Measurements from ENCODE around the gene NANS. TPM values are rescaled to one million over a fixed set of nuclear protein-coding genes. Genes with fewer than 3 reads are reported as not detected.

NANS gene
- total RNA-seq, 1 donor from 2014 or later, result 41.4 TPM

DNA sequence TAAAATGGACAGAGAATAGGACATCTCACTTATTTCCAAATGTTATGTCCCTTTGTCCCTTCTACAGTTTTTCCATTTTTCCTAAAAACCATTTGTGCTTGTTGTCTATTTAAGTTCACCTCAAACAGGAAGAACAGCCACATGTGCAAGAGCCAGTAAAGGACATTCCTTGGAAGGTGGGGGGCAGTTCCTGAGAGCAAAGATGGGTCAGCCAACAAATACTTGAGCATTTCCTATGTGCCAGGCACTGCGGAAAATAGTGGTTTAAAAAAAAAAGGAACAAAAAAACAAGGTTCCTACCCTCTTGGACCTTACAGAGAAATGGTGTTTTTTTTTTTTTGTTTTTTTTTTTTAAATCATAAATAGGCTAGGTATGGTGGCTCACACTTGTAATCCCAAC is 46.6 kb upstream of the NANS start:
- Mint-ChIP-seq H3K27ac (ENCODE audit: unreplicated experiment) (peak overlapping the region; percentile 78), H3K4me1 (ENCODE audit: unreplicated experiment) (peaks cover 8% of the 10 kb centered on the region), H3K36me3 (ENCODE audit: low read depth, unreplicated experiment) (peaks cover 33% of the 10 kb centered on the region), H3K9me3 (ENCODE audit: unreplicated experiment) (no peaks in the 10 kb centered on the region), H3K27me3 (ENCODE audit: unreplicated experiment) (peaks cover 3% of the 10 kb centered on the region), H3K4me3 (ENCODE audit: unreplicated experiment) (peak overlapping the region; percentile 44)
- TF ChIP-seq, protein P1, sequence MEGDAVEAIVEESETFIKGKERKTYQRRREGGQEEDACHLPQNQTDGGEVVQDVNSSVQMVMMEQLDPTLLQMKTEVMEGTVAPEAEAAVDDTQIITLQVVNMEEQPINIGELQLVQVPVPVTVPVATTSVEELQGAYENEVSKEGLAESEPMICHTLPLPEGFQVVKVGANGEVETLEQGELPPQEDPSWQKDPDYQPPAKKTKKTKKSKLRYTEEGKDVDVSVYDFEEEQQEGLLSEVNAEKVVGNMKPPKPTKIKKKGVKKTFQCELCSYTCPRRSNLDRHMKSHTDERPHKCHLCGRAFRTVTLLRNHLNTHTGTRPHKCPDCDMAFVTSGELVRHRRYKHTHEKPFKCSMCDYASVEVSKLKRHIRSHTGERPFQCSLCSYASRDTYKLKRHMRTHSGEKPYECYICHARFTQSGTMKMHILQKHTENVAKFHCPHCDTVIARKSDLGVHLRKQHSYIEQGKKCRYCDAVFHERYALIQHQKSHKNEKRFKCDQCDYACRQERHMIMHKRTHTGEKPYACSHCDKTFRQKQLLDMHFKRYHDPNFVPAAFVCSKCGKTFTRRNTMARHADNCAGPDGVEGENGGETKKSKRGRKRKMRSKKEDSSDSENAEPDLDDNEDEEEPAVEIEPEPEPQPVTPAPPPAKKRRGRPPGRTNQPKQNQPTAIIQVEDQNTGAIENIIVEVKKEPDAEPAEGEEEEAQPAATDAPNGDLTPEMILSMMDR (IDR thresholded peaks at IDR 0.05; ENCODE audit: unreplicated experiment), result no peak
- peak; percentile 27 for DNase-seq (ENCODE audit: low spot score)

DNA sequence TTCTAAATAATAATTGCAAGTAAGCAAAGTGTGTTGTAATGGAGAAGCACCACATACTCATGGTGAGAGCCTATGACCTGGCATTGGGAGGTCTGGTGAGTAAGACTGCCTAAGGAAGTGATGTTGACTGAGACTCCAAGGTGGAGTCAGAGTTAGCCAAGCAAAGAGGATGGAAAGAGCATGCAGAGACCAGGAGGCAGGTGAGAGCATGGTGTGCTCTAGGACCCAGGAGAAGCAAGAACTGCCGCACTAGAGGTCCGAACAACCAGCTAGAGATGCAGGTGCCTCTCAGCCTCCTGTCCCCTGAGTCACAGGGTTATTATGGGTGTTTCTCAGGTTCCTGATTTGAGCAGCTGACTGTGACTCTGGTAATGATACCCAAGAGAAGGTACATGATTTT is 46.1 kb upstream of the NANS start:
- Mint-ChIP-seq H3K36me3 (ENCODE audit: low read depth, unreplicated experiment) (peaks cover 36% of the 10 kb centered on the region), H3K9me3 (ENCODE audit: unreplicated experiment) (no peaks in the 10 kb centered on the region), H3K27ac (ENCODE audit: unreplicated experiment) (no peak overlapping the region), H3K4me3 (ENCODE audit: unreplicated experiment) (no peak overlapping the region), H3K4me1 (ENCODE audit: unreplicated experiment) (peaks cover 8% of the 10 kb centered on the region), H3K27me3 (ENCODE audit: unreplicated experiment) (peaks cover 3% of the 10 kb centered on the region)
- TF ChIP-seq, protein P1 (IDR thresholded peaks at IDR 0.05; ENCODE audit: unreplicated experiment), result no peak
- peak; percentile 14 for DNase-seq (ENCODE audit: low spot score)

DNA sequence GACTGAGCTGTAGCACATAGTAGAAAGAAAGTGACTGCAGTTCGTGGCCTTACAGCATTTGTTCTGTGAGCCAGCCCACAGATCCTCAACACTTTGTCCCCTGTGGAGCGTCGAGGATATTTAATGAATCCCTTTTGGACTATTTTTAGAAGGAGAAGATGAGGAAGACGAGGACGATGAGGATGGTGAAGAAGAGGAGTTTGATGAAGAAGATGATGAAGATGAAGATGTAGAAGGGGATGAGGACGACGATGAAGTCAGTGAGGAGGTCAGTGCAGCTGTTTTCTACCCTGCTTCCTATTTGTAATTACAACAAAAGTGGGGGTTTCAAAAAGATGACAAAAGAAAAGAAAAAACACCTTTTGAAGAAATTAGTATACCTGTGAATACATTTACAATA is 45.4 kb upstream of the NANS start:
- H3K27me3 Mint-ChIP-seq (ENCODE audit: unreplicated experiment), result peaks cover 3% of the 10 kb centered on the region
- TF ChIP-seq, protein P1 (IDR thresholded peaks at IDR 0.05; ENCODE audit: unreplicated experiment), result no peak
- DNase-seq (ENCODE audit: low spot score), result no peak
- H3K36me3 Mint-ChIP-seq (ENCODE audit: low read depth, unreplicated experiment), result peaks cover 32% of the 10 kb centered on the region
- no peaks in the 10 kb centered on the region for H3K9me3 Mint-ChIP-seq (ENCODE audit: unreplicated experiment)
- H3K4me3 Mint-ChIP-seq (ENCODE audit: unreplicated experiment), result peak overlapping the region; percentile 27
- peaks cover 8% of the 10 kb centered on the region for H3K4me1 Mint-ChIP-seq (ENCODE audit: unreplicated experiment)
- H3K27ac Mint-ChIP-seq (ENCODE audit: unreplicated experiment), result peak overlapping the region; percentile 9

DNA sequence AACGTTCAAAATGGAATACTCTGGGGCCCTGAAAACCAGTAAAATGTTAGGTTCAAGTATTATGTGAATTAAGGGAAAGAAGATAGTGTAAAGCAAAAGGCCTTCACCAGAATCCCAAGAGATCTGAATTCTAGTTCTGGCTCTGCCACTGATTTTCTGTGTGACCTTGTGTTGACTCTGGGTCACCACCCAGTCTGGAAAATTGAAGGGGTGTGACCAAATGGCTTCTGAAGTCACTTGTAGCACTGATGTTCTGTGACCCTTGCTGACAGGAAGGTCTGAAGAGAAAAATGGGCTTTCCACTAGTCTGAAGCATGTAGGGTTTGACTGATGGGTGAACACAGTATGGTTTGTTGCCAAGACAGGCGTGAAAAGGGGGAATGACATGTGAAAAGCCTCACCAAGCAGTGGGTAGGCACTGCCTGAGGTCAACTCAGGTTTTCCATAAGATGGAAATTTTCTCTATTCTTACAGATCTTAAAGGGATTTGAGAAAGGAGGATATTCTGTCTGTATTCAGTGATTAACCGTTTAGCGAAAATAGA is 40.3 kb upstream of the NANS start:
- Mint-ChIP-seq H3K27me3 (ENCODE audit: unreplicated experiment) (no peaks in the 10 kb centered on the region), H3K36me3 (ENCODE audit: low read depth, unreplicated experiment) (peaks cover 23% of the 10 kb centered on the region), H3K4me3 (ENCODE audit: unreplicated experiment) (no peak overlapping the region), H3K9me3 (ENCODE audit: unreplicated experiment) (no peaks in the 10 kb centered on the region), H3K27ac (ENCODE audit: unreplicated experiment) (no peak overlapping the region), H3K4me1 (ENCODE audit: unreplicated experiment) (no peaks in the 10 kb centered on the region)
- no peak for DNase-seq (ENCODE audit: low spot score)
- TF ChIP-seq, protein P1 (IDR thresholded peaks at IDR 0.05; ENCODE audit: unreplicated experiment), result no peak

DNA sequence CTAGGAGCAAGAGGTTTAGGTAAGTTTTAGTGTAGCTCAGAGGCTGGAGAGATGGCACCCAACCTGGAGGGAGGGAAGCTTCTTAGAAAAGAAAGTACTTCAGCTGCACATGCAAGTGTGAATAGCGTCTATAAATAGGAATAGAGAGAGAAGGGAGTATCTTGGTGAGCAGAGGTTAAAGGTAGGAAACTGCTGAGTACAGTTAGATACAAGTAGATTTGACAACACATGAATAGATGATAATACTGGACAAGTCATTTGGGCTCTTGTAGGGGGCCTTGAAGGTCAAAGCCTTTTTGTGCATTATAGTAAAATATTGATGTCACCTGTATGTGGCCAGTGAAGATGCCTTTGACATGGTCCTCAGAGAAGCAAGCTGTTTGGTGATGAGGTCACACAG is 39.2 kb upstream of the NANS start:
- no peak for DNase-seq (ENCODE audit: low spot score)
- Mint-ChIP-seq H3K4me1 (ENCODE audit: unreplicated experiment) (no peaks in the 10 kb centered on the region), H3K27ac (ENCODE audit: unreplicated experiment) (no peak overlapping the region), H3K4me3 (ENCODE audit: unreplicated experiment) (no peak overlapping the region), H3K36me3 (ENCODE audit: low read depth, unreplicated experiment) (peaks cover 19% of the 10 kb centered on the region), H3K9me3 (ENCODE audit: unreplicated experiment) (no peaks in the 10 kb centered on the region), H3K27me3 (ENCODE audit: unreplicated experiment) (no peaks in the 10 kb centered on the region)
- TF ChIP-seq, protein P1 (IDR thresholded peaks at IDR 0.05; ENCODE audit: unreplicated experiment), result no peak
